Epithelial cell of esophagus (primary cell): ENCODE measurements around the gene ACER3.
"Not testable (repeated sequence)": the region's sequence is repeated elsewhere in the genome, so short reads cannot be mapped to it uniquely, and the experiment has no call there.

Source experiments
- DNase-seq: peaks from one replicate; pipeline ENCODE4 v3.0.0; 2010; ENCODE audit warnings: low read depth
- H3K4me3 ChIP-seq: 2 replicates; pipeline ENCODE4 v1.5.1; 2011; ENCODE audit warnings: mild to moderate bottlenecking, low read length, control low read depth
- CTCF ChIP-seq: IDR thresholded peaks from 2 replicates; pipeline ENCODE4 v1.5.1; 2011; ENCODE audit warnings: low read depth, mild to moderate bottlenecking, low read length, control low read depth, inconsistent platforms; ENCODE audit not compliant: insufficient read depth; ENCODE audit errors: missing control alignments

Gene ACER3

GRCh38 chr11:77002776-77003175 lies 142.1 kb downstream of the ACER3 start:
- no peak for DNase-seq
- H3K4me3 ChIP-seq, result no peak overlapping the region
- TF ChIP-seq CTCF, result no peak

GRCh38 chr11:77003963-77004362 lies 143.2 kb downstream of the ACER3 start:
- TF ChIP-seq CTCF, result no peak
- DNase-seq, result peak; percentile 68
- H3K4me3 ChIP-seq, result no peak overlapping the region

- no peak overlapping the region for H3K4me3 ChIP-seq
- TF ChIP-seq CTCF, result no peak
- DNase-seq, result no peak
Measured at GRCh38 chr11:77009533-77010160, 148.9 kb downstream of the ACER3 start.

GRCh38 chr11:77014669-77015068 lies 154.0 kb downstream of the ACER3 start:
- H3K4me3 ChIP-seq, result no peak overlapping the region
- TF ChIP-seq CTCF, result no peak
- DNase-seq, result no peak

- DNase-seq, H3K4me3 ChIP-seq: not testable (repeated sequence)
Measured at GRCh38 chr11:77018396-77018924, 157.7 kb downstream of the ACER3 start.

GRCh38 chr11:77019976-77020595 lies 159.4 kb downstream of the ACER3 start:
- DNase-seq, result peak; percentile 82
- TF ChIP-seq CTCF, result no peak

GRCh38 chr11:77020734-77021133 lies 160.0 kb downstream of the ACER3 start:
- H3K4me3 ChIP-seq, result no peak overlapping the region
- TF ChIP-seq CTCF, result no peak
- DNase-seq, result peak; percentile 53

More at GRCh38 chr11:77019976-77020595, 159.4 kb downstream of the ACER3 start:
- no peak overlapping the region for H3K4me3 ChIP-seq
